HEK293 (cell line): Measurements from ENCODE around the gene ZC3H8.

Experiments
- CTCF ChIA-PET: fragments of 350-600 bp; formaldehyde crosslinking; extraction: SDS; loops from one replicate; lab custom pipeline; 2021; ENCODE audit warnings: antibody characterized with exemption; lab: Yijun Ruan, JAX
- POLR2A ChIA-PET: fragments of 300-600 bp; formaldehyde crosslinking; extraction: SDS; loops from one replicate; lab custom pipeline; 2020; ENCODE audit warnings: antibody characterized with exemption, inconsistent platforms; lab: Yijun Ruan, JAX
- H3K27ac ChIP-seq: fragments of 200-500 bp; sonication (Bioruptor generic); 2 replicates; pipeline ENCODE4 v1.5.1; 2014; ENCODE audit warnings: low read depth, low read length, control low read depth, inconsistent platforms; ENCODE audit errors: extremely low read depth
- H3K36me3 ChIP-seq, 2 experiments: fragments of 200-500 bp in 1 of 2; sonication (Bioruptor generic) in 1 of 2; 1 replicate in 1 of 2; 2 replicates in 1 of 2; pipeline ENCODE4 v1.5.1; 2014 to 2017; ENCODE audit warnings: inconsistent platforms in 2 of 2, low read length in 2 of 2; ENCODE audit not compliant: control insufficient read depth in 2 of 2, insufficient read depth in 1 of 2
- H3K4me1 ChIP-seq: fragments of 200-500 bp; sonication (Bioruptor generic); 2 replicates; pipeline ENCODE4 v1.5.1; 2014; ENCODE audit warnings: mild to moderate bottlenecking, low read length, inconsistent platforms; ENCODE audit not compliant: control insufficient read depth, insufficient read depth
- H3K4me3 ChIP-seq: 2 replicates; pipeline ENCODE4 v1.5.1; 2011; ENCODE audit warnings: low read depth, mild to moderate bottlenecking, control low read depth, low read length, moderate library complexity
- H3K9me3 ChIP-seq: fragments of 200-500 bp; sonication (Bioruptor generic); 2 replicates; pipeline ENCODE4 v1.5.1; 2014; ENCODE audit warnings: low read depth, low read length, inconsistent platforms; ENCODE audit not compliant: control insufficient read depth, insufficient read depth
- FEZF1 ChIP-seq: fragments of 450-650 bp; formaldehyde crosslinking; IDR thresholded peaks from 2 replicates; pipeline ENCODE4 v1.5.1; 2016; ENCODE audit warnings: missing biosample characterization, missing genetic modification characterization
- GLIS2 ChIP-seq: fragments of 450-650 bp; formaldehyde crosslinking; IDR thresholded peaks from 2 replicates; pipeline ENCODE4 v1.5.1; 2016; ENCODE audit warnings: missing biosample characterization, missing genetic modification characterization
- SCRT2 ChIP-seq: fragments of 450-650 bp; formaldehyde crosslinking; IDR thresholded peaks from 2 replicates; pipeline ENCODE4 v1.5.1; 2016; ENCODE audit warnings: missing biosample characterization, missing genetic modification characterization
- WT1 ChIP-seq: fragments of 450-650 bp; formaldehyde crosslinking; IDR thresholded peaks from 2 replicates; pipeline ENCODE4 v1.5.1; 2016; ENCODE audit warnings: missing biosample characterization, missing genetic modification characterization
- YY2 ChIP-seq: fragments of 450-650 bp; formaldehyde crosslinking; IDR thresholded peaks from 2 replicates; pipeline ENCODE4 v1.5.1; 2016; ENCODE audit warnings: missing biosample characterization, missing genetic modification characterization
- ZBTB48 ChIP-seq: fragments of 450-650 bp; formaldehyde crosslinking; IDR thresholded peaks from 2 replicates; pipeline ENCODE4 v1.5.1; 2016; ENCODE audit warnings: missing biosample characterization, missing genetic modification characterization
- ZBTB7A ChIP-seq: fragments of 450-650 bp; formaldehyde crosslinking; IDR thresholded peaks from 2 replicates; pipeline ENCODE4 v1.5.1; 2016; ENCODE audit warnings: low read depth, missing biosample characterization, missing genetic modification characterization
- ZNF10 ChIP-seq: fragments of 450-650 bp; formaldehyde crosslinking; IDR thresholded peaks from 2 replicates; pipeline ENCODE4 v1.5.1; 2017; ENCODE audit warnings: missing biosample characterization, missing genetic modification characterization
- ZNF138 ChIP-seq: fragments of 450-650 bp; formaldehyde crosslinking; IDR thresholded peaks from 2 replicates; pipeline ENCODE4 v1.5.1; 2016; ENCODE audit warnings: missing biosample characterization, missing genetic modification characterization, borderline replicate concordance
- ZNF214 ChIP-seq: fragments of 450-650 bp; formaldehyde crosslinking; IDR thresholded peaks from 2 replicates; pipeline ENCODE4 v1.5.1; 2017; ENCODE audit warnings: missing biosample characterization, mild to moderate bottlenecking, missing genetic modification characterization, borderline replicate concordance
- ZNF266 ChIP-seq: fragments of 450-650 bp; formaldehyde crosslinking; IDR thresholded peaks from 2 replicates; pipeline ENCODE4 v1.5.1; 2016; ENCODE audit warnings: missing biosample characterization, missing genetic modification characterization, low read depth
- ZNF292 ChIP-seq: fragments of 450-650 bp; formaldehyde crosslinking; IDR thresholded peaks from 2 replicates; pipeline ENCODE4 v1.5.1; 2016; ENCODE audit warnings: low read depth, missing biosample characterization, missing genetic modification characterization, borderline replicate concordance
- ZNF311 ChIP-seq: fragments of 450-650 bp; formaldehyde crosslinking; IDR thresholded peaks from 2 replicates; pipeline ENCODE4 v1.5.1; 2017; ENCODE audit warnings: missing biosample characterization, missing genetic modification characterization, borderline replicate concordance
- ZNF529 ChIP-seq: fragments of 450-650 bp; formaldehyde crosslinking; IDR thresholded peaks from 2 replicates; pipeline ENCODE4 v1.5.1; 2017; ENCODE audit warnings: missing genetic modification characterization, missing biosample characterization; ENCODE audit not compliant: insufficient replicate concordance
- ZNF555 ChIP-seq: fragments of 450-650 bp; formaldehyde crosslinking; conservative IDR thresholded peaks from 2 replicates; pipeline ENCODE4 v1.5.1; 2017; ENCODE audit warnings: missing biosample characterization, mild to moderate bottlenecking, missing genetic modification characterization, inconsistent platforms
- ZSCAN16 ChIP-seq: fragments of 450-650 bp; formaldehyde crosslinking; IDR thresholded peaks from 2 replicates; pipeline ENCODE4 v1.5.1; 2016; ENCODE audit warnings: missing biosample characterization, missing genetic modification characterization
- ZSCAN23 ChIP-seq: fragments of 450-650 bp; formaldehyde crosslinking; IDR thresholded peaks from 2 replicates; pipeline ENCODE4 v1.5.1; 2016; ENCODE audit warnings: missing biosample characterization, missing genetic modification characterization
- TF ChIP-seq, protein P1 (sequence below): fragments of 450-650 bp; formaldehyde crosslinking; IDR thresholded peaks from 2 replicates; pipeline ENCODE4 v1.5.1; 2017; ENCODE audit warnings: missing biosample characterization, missing genetic modification characterization
- TF ChIP-seq, protein P2 (sequence below): fragments of 450-650 bp; formaldehyde crosslinking; IDR thresholded peaks from 2 replicates; pipeline ENCODE4 v1.5.1; 2017; ENCODE audit warnings: missing biosample characterization, missing genetic modification characterization
- TF ChIP-seq, protein P3 (sequence below): fragments of 450-650 bp; formaldehyde crosslinking; IDR thresholded peaks from 2 replicates; pipeline ENCODE4 v1.5.1; 2016; ENCODE audit warnings: missing biosample characterization, missing genetic modification characterization
- TF ChIP-seq, protein P4 (sequence below): fragments of 450-650 bp; formaldehyde crosslinking; IDR thresholded peaks from 2 replicates; pipeline ENCODE4 v1.5.1; 2016; ENCODE audit warnings: missing biosample characterization, missing genetic modification characterization, low read depth

Gene ZC3H8

DNA sequence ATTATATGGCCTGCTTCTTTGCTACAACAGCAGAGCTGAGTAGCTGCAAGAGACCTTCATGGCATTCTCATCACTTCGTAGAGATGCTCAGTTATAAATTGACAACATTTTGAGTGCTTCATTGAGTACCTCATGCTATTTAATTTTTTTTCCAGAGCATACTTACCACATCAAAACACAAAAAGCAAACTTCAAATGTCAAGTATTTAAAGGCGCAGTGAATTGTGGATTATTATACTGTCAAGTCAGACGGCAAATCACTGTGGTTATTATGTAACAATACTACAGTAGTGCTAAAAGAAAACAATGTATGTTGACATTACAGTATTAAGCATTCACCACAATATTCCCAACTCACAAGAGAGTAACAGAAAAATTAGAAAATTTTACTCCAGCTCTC, 12.5 kb downstream of the ZC3H8 start:
- Histone ChIP-seq H3K9me3 (no peaks in the 10 kb centered on the region), H3K27ac (no peak overlapping the region), H3K4me1 (peaks cover 4% of the 10 kb centered on the region), H3K4me3 (no peak overlapping the region), H3K36me3 (peaks cover 6 to 52% of the 10 kb centered on the region in 2 experiments; a peak in 2 of 3 replicates)
- POLR2A ChIA-PET: interaction anchor here (1.4 to 1.7 kb wide), 2 partner anchors 12 to 31 kb away, joined by 5 to 10 read pairs; partner anchors contain the start of gene ZC3H8
- CTCF ChIA-PET: interaction anchor here (0.6 to 0.8 kb wide), 5 partner anchors 8 to 355 kb away, joined by 3 to 4 read pairs (median 3); partner anchors contain the start of gene ZC3H8
- TF ChIP-seq ZBTB7A (tag by site-specific recombination) (no peak), ZNF311 (tag by site-specific recombination) (no peak), WT1 (tag by site-specific recombination) (no peak), ZNF214 (no peak), ZNF555 (tag by site-specific recombination) (no peak)

DNA sequence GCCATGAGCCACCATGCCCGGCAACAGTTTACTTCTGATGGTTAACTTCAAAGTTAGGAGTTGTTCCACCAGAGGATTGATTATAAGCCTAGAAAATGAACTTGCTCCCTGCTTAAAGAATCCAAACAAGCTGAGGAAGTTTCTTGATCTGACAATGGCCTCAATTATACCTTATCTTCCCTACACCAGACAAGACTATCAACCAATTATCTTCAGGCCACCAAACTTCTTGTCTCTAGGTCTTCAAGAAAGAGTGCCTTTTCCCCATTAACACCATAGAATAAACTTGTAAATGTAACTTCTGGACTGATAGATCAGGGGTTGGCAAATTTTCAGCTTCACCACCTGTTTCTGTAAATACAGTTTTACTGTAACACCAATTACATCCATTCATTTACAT, 15.0 kb downstream of the ZC3H8 start:
- H3K36me3 ChIP-seq: peaks cover 7 to 46% of the 10 kb centered on the region in 2 experiments; a peak in 2 of 3 replicates

More for the DNA sequence above, 15.0 kb downstream of the ZC3H8 start:
- Histone ChIP-seq H3K4me1 (peaks cover 4% of the 10 kb centered on the region), H3K9me3 (no peaks in the 10 kb centered on the region), H3K27ac (no peak overlapping the region), H3K4me3 (no peak overlapping the region)
- ChIA-PET POLR2A (no interaction called here), CTCF (interaction anchor here (0.6 kb wide), 1 partner anchor 229 kb away, joined by 4 read pairs; no protein-coding TSS in a partner anchor)
- TF ChIP-seq ZBTB48 (tag by site-specific recombination) (no peak), FEZF1 (tag by site-specific recombination) (no peak), ZNF10 (no peak), YY2 (tag by site-specific recombination) (no peak), ZNF214 (no peak), ZSCAN23 (no peak), ZSCAN16 (tag by site-specific recombination) (no peak), ZNF292 (tag by site-specific recombination) (no peak), GLIS2 (tag by site-specific recombination) (no peak), ZNF529 (tag by site-specific recombination) (no peak), ZNF266 (tag by site-specific recombination) (no peak), ZNF138 (tag by site-specific recombination) (no peak), SCRT2 (tag by site-specific recombination) (no peak)
- TF ChIP-seq, protein P1, sequence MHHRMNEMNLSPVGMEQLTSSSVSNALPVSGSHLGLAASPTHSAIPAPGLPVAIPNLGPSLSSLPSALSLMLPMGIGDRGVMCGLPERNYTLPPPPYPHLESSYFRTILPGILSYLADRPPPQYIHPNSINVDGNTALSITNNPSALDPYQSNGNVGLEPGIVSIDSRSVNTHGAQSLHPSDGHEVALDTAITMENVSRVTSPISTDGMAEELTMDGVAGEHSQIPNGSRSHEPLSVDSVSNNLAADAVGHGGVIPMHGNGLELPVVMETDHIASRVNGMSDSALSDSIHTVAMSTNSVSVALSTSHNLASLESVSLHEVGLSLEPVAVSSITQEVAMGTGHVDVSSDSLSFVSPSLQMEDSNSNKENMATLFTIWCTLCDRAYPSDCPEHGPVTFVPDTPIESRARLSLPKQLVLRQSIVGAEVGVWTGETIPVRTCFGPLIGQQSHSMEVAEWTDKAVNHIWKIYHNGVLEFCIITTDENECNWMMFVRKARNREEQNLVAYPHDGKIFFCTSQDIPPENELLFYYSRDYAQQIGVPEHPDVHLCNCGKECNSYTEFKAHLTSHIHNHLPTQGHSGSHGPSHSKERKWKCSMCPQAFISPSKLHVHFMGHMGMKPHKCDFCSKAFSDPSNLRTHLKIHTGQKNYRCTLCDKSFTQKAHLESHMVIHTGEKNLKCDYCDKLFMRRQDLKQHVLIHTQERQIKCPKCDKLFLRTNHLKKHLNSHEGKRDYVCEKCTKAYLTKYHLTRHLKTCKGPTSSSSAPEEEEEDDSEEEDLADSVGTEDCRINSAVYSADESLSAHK: no peak
- TF ChIP-seq, protein P2, sequence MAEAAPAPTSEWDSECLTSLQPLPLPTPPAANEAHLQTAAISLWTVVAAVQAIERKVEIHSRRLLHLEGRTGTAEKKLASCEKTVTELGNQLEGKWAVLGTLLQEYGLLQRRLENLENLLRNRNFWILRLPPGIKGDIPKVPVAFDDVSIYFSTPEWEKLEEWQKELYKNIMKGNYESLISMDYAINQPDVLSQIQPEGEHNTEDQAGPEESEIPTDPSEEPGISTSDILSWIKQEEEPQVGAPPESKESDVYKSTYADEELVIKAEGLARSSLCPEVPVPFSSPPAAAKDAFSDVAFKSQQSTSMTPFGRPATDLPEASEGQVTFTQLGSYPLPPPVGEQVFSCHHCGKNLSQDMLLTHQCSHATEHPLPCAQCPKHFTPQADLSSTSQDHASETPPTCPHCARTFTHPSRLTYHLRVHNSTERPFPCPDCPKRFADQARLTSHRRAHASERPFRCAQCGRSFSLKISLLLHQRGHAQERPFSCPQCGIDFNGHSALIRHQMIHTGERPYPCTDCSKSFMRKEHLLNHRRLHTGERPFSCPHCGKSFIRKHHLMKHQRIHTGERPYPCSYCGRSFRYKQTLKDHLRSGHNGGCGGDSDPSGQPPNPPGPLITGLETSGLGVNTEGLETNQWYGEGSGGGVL (tag by site-specific recombination): no peak
- TF ChIP-seq, protein P3, sequence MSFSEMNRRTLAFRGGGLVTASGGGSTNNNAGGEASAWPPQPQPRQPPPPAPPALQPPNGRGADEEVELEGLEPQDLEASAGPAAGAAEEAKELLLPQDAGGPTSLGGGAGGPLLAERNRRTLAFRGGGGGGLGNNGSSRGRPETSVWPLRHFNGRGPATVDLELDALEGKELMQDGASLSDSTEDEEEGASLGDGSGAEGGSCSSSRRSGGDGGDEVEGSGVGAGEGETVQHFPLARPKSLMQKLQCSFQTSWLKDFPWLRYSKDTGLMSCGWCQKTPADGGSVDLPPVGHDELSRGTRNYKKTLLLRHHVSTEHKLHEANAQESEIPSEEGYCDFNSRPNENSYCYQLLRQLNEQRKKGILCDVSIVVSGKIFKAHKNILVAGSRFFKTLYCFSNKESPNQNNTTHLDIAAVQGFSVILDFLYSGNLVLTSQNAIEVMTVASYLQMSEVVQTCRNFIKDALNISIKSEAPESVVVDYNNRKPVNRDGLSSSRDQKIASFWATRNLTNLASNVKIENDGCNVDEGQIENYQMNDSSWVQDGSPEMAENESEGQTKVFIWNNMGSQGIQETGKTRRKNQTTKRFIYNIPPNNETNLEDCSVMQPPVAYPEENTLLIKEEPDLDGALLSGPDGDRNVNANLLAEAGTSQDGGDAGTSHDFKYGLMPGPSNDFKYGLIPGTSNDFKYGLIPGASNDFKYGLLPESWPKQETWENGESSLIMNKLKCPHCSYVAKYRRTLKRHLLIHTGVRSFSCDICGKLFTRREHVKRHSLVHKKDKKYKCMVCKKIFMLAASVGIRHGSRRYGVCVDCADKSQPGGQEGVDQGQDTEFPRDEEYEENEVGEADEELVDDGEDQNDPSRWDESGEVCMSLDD (tag by site-specific recombination): no peak
- TF ChIP-seq, protein P4, sequence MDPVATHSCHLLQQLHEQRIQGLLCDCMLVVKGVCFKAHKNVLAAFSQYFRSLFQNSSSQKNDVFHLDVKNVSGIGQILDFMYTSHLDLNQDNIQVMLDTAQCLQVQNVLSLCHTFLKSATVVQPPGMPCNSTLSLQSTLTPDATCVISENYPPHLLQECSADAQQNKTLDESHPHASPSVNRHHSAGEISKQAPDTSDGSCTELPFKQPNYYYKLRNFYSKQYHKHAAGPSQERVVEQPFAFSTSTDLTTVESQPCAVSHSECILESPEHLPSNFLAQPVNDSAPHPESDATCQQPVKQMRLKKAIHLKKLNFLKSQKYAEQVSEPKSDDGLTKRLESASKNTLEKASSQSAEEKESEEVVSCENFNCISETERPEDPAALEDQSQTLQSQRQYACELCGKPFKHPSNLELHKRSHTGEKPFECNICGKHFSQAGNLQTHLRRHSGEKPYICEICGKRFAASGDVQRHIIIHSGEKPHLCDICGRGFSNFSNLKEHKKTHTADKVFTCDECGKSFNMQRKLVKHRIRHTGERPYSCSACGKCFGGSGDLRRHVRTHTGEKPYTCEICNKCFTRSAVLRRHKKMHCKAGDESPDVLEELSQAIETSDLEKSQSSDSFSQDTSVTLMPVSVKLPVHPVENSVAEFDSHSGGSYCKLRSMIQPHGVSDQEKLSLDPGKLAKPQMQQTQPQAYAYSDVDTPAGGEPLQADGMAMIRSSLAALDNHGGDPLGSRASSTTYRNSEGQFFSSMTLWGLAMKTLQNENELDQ: no peak
